DOHH2 (cell line): ENCODE data around the gene VPS51.

Experiments used
- H3F3A ChIP-seq: fragments of 200-600 bp; sonication (generic), shearing (Covaris generic); 2 replicates; pipeline ENCODE4 v1.6.0; 2016; ENCODE audit warnings: antibody characterized with exemption, mild to moderate bottlenecking; ENCODE audit not compliant: control insufficient read depth, insufficient read depth
- H3K27ac ChIP-seq: fragments of 200-600 bp; sonication (generic); 2 replicates; pipeline ENCODE4 v1.5.1; 2014; ENCODE audit warnings: low read depth, mild to moderate bottlenecking, low read length, moderate library complexity
- H3K27me3 ChIP-seq: fragments of 200-600 bp; sonication (generic); 2 replicates; pipeline ENCODE4 v1.6.1; 2014; ENCODE audit warnings: mild to moderate bottlenecking, low read length, mixed read lengths; ENCODE audit not compliant: control insufficient read depth
- H3K36me3 ChIP-seq: fragments of 200-600 bp; sonication (generic); 2 replicates; pipeline ENCODE4 v1.6.1; 2014; ENCODE audit warnings: mild to moderate bottlenecking, low read length, moderate library complexity, mixed read lengths; ENCODE audit not compliant: control insufficient read depth
- H3K4me1 ChIP-seq: fragments of 200-600 bp; sonication (generic); 2 replicates; pipeline ENCODE4 v1.6.1; 2014; ENCODE audit warnings: mild to moderate bottlenecking, low read length, mixed read lengths; ENCODE audit not compliant: control insufficient read depth
- H3K4me2 ChIP-seq: fragments of 200-600 bp; sonication (generic); 2 replicates; pipeline ENCODE4 v1.6.0; 2014; ENCODE audit warnings: mild to moderate bottlenecking, low read length, moderate library complexity
- H3K4me3 ChIP-seq: fragments of 200-600 bp; sonication (generic); 2 replicates; pipeline ENCODE4 v1.5.1; 2014; ENCODE audit warnings: mild to moderate bottlenecking, low read length, mixed read lengths
- H3K79me2 ChIP-seq: fragments of 200-600 bp; sonication (generic); 2 replicates; pipeline ENCODE4 v1.6.1; 2014; ENCODE audit warnings: mild to moderate bottlenecking, low read length, mixed read lengths; ENCODE audit not compliant: control insufficient read depth
- H3K9me2 ChIP-seq: fragments of 200-600 bp; sonication (generic); replicated peaks from 2 replicates; pipeline ENCODE4 v1.6.1; 2014; ENCODE audit warnings: mild to moderate bottlenecking, low read length, mixed read lengths; ENCODE audit not compliant: control insufficient read depth
- H3K9me3 ChIP-seq: fragments of 200-600 bp; sonication (generic); 2 replicates; pipeline ENCODE4 v1.6.1; 2014; ENCODE audit warnings: antibody characterized with exemption, low read length, mixed read lengths; ENCODE audit not compliant: control insufficient read depth, insufficient read depth
- H4K20me1 ChIP-seq: fragments of 200-600 bp; sonication (generic); 2 replicates; pipeline ENCODE4 v1.6.0; 2014; ENCODE audit warnings: low read depth, mild to moderate bottlenecking, antibody characterized with exemption, low read length, moderate library complexity; ENCODE audit not compliant: control insufficient read depth, insufficient read depth
- CTCF ChIP-seq: fragments of 200-600 bp; sonication (generic); IDR thresholded peaks from one replicate; pipeline ENCODE4 v1.5.1; 2014; ENCODE audit warnings: antibody characterized with exemption, mild to moderate bottlenecking, low read depth, low read length; ENCODE audit not compliant: poor library complexity, severe bottlenecking
- EZH2phosphoT487 ChIP-seq: fragments of 200-600 bp; sonication (generic); IDR thresholded peaks from 2 replicates; pipeline ENCODE4 v1.6.1; 2017; ENCODE audit warnings: borderline replicate concordance, mild to moderate bottlenecking, antibody characterized with exemption, low read length, moderate library complexity, mixed read lengths

VPS51 gene

GRCh38 chr11:65071907-65072630 lies 23.9 kb upstream of the VPS51 start:
- Histone ChIP-seq H3K27me3 (no peaks in the 10 kb centered on the region), H3K4me3 (no peak overlapping the region; the same call in 1 of the 2 replicates), H3K9me3 (no peaks in the 10 kb centered on the region), H3K79me2 (peaks cover 7% of the 10 kb centered on the region), H3K4me2 (peak overlapping the region; percentile 39), H3K27ac (no peak overlapping the region), H3K9me2 (no peaks in the 10 kb centered on the region), H4K20me1 (no peaks in the 10 kb centered on the region), H3F3A (no peaks in the 10 kb centered on the region), H3K4me1 (peaks cover 18% of the 10 kb centered on the region), H3K36me3 (peaks cover 17% of the 10 kb centered on the region)
- TF ChIP-seq EZH2phosphoT487 (no peak), CTCF (no peak)

GRCh38 chr11:65072631-65072966 lies 23.4 kb upstream of the VPS51 start:
- Histone ChIP-seq H3K4me2 (peak overlapping the region; percentile 39), H3K27ac (no peak overlapping the region), H3K9me2 (no peaks in the 10 kb centered on the region), H3F3A (no peaks in the 10 kb centered on the region), H3K79me2 (peaks cover 12% of the 10 kb centered on the region), H3K27me3 (no peaks in the 10 kb centered on the region), H3K9me3 (no peaks in the 10 kb centered on the region), H4K20me1 (no peaks in the 10 kb centered on the region), H3K4me1 (peaks cover 18% of the 10 kb centered on the region), H3K36me3 (peaks cover 23% of the 10 kb centered on the region), H3K4me3 (no peak overlapping the region)
- TF ChIP-seq CTCF (no peak), EZH2phosphoT487 (no peak)

GRCh38 chr11:65077451-65077850 lies 18.6 kb upstream of the VPS51 start:
- Histone ChIP-seq H3K79me2 (peaks cover 58% of the 10 kb centered on the region), H3K4me2 (no peak overlapping the region)

More at GRCh38 chr11:65077451-65077850, 18.6 kb upstream of the VPS51 start:
- no peak overlapping the region for H3K27ac ChIP-seq
- no peaks in the 10 kb centered on the region for H3K27me3 ChIP-seq
- peaks cover 69% of the 10 kb centered on the region for H3K36me3 ChIP-seq
- H3K4me1 ChIP-seq: peaks cover 46% of the 10 kb centered on the region
- TF ChIP-seq CTCF (no peak), EZH2phosphoT487 (no peak)
- no peak overlapping the region for H3K4me3 ChIP-seq
- no peaks in the 10 kb centered on the region for H3K9me3 ChIP-seq
- H3K9me2 ChIP-seq: no peaks in the 10 kb centered on the region
- H3F3A ChIP-seq: no peaks in the 10 kb centered on the region
- no peaks in the 10 kb centered on the region for H4K20me1 ChIP-seq
